Measurements from ENCODE around the gene ARHGAP22. TPM values are rescaled to one million over a fixed set of nuclear protein-coding genes. Genes with fewer than 3 reads are reported as not detected.

Gene ARHGAP22
- total and polyA plus RNA-seq, 2 of the 4 experiments (the other 2 are of a cell fraction), result 28.3 to 30.2 TPM

GRCh38 chr10:48547061-48547895, 57.6 kb downstream of the ARHGAP22 start (continued):
- no peak for TF ChIP-seq SMC3 (IDR thresholded peaks at IDR 0.05; ENCODE audit: low read depth, low read length)

- no peak overlapping the region for H2BK5ac ChIP-seq (ENCODE audit: low read depth, low read length, poor library complexity, severe bottlenecking)
- dilution Hi-C loops (cut with HindIII; ENCODE audit: low sequenced_read_pairs, unreplicated experiment), result no loop called here
- no peaks in the 10 kb centered on the region for H3K9me3 ChIP-seq (ENCODE audit: control insufficient read depth, insufficient read depth, low read length)
- H2BK15ac ChIP-seq (ENCODE audit: low read depth, low read length), result no peak overlapping the region
- no peak overlapping the region for H3K27ac ChIP-seq (ENCODE audit: insufficient read depth, low read length)
- TF ChIP-seq MXI1 (IDR thresholded peaks at IDR 0.05; ENCODE audit: borderline replicate concordance, low read depth, low read length) (no peak), RAD21 (IDR thresholded peaks at IDR 0.05; ENCODE audit: low read length) (no peak)
- CTCF ChIA-PET, result interaction anchor here (1.4 to 1.5 kb wide), 2 partner anchors 110 to 111 kb away, joined by 6 to 8 read pairs; no protein-coding TSS in a partner anchor
- H3K4me2 ChIP-seq (ENCODE audit: low read depth, low read length), result no peak overlapping the region
- peaks cover 12% of the 10 kb centered on the region; the same call in 1 of the 2 replicates for H4K20me1 ChIP-seq (ENCODE audit: insufficient read depth, low read length)
- H2BK120ac ChIP-seq (ENCODE audit: low read depth, low read length), result no peak overlapping the region
- no TSS peak for BruUV-seq (replicated peaks)
- no peak overlapping the region for H2AK9ac ChIP-seq (replicated peaks; ENCODE audit: low read depth, low read length, poor library complexity)
- no peak overlapping the region for H4K91ac ChIP-seq (ENCODE audit: insufficient read depth, low read depth, low read length)
- H4K8ac ChIP-seq (ENCODE audit: low read depth in 2 of 2, low read length in 2 of 2), result no peak overlapping the region
- intact Hi-C loops (cut with micrococcal nuclease), result no loop called here
- 75% methylated on average over 9 of the region's 14 CpGs; no CpG with 5 or more reads in 1 of the 2 experiments for WGBS, 2 experiments (ENCODE audit: extremely low coverage in 2 of 2, insufficient read length in 1 of 2)
- H3K4ac ChIP-seq (ENCODE audit: low read depth, low read length), result no peak overlapping the region
- POLR2A ChIA-PET (ENCODE audit: unreplicated experiment), result no interaction called here
- H3K27me3 ChIP-seq (ENCODE audit: control insufficient read depth, insufficient read depth, low read length), result no peaks in the 10 kb centered on the region
- H3K4me3 ChIP-seq (ENCODE audit: insufficient read depth, low read depth, low read length), result no peak overlapping the region
- no peak overlapping the region; the same call in 1 of the 2 replicates for H2AK5ac ChIP-seq (ENCODE audit: low read depth, low read length)
- peaks cover 6% of the 10 kb centered on the region; the same call in 1 of the 2 replicates for H3K4me1 ChIP-seq (ENCODE audit: control insufficient read depth, insufficient read depth, low read length)
- H2BK20ac ChIP-seq (ENCODE audit: low read depth, low read length), result no peak overlapping the region
- peaks cover 14% of the 10 kb centered on the region for H3K9me1 ChIP-seq (ENCODE audit: insufficient read depth, low read length)
- peaks cover 2 to 59% of the 10 kb centered on the region in 2 experiments; a peak in 3 of 4 replicates for H3K79me1 ChIP-seq (ENCODE audit: low read depth in 1 of 2, low read length in 2 of 2)
- in situ Hi-C loops (cut with MboI; ENCODE audit: low sequenced_read_pairs), result no loop called here
- no peak overlapping the region for H4K5ac ChIP-seq (ENCODE audit: low read depth, low read length)
- ATAC-seq (ENCODE audit: low read depth) (no peak), DNase-seq (no peak)
- H3K9ac ChIP-seq (ENCODE audit: low read depth, low read length), result no peak overlapping the region
- H3K36me3 ChIP-seq (ENCODE audit: control insufficient read depth, insufficient read depth, low read length), result peaks cover 8% of the 10 kb centered on the region
- H3K18ac ChIP-seq (ENCODE audit: low read depth, low read length), result no peak overlapping the region
- no peak overlapping the region for H3K23ac ChIP-seq (ENCODE audit: low read depth, low read length)
- H3K14ac ChIP-seq (replicated peaks; ENCODE audit: low read depth, low read length), result no peak overlapping the region
- no peak overlapping the region for H2AFZ ChIP-seq (replicated peaks; ENCODE audit: low read length, poor library complexity)
- no peak overlapping the region for H3K56ac ChIP-seq (ENCODE audit: extremely low read depth, insufficient read depth, low read length)
These were observed 59.3 kb downstream of the ARHGAP22 start for GRCh38 chr10:48545462-48546145.

Data from IMR-90 (cell line).